Measurements from ENCODE around the gene USP13.
"Not testable (repeated sequence)": the region's sequence is repeated elsewhere in the genome, so short reads cannot be mapped to it uniquely, and the experiment has no call there.

USP13 gene

GRCh38 chr3:179775416-179776122 is 122.7 kb downstream of the USP13 start:
- no peak for DNase-seq (ENCODE audit: low read depth in 1 of 2, low spot score in 1 of 2)

- DNase-seq (ENCODE audit: low read depth in 1 of 2, low spot score in 1 of 2): not testable (repeated sequence)
These were observed 130.0 kb downstream of the USP13 start for GRCh38 chr3:179782841-179783240.

- no peak for DNase-seq (ENCODE audit: low read depth in 1 of 2, low spot score in 1 of 2)
These were observed 136.2 kb downstream of the USP13 start for GRCh38 chr3:179788996-179789395.

- DNase-seq (ENCODE audit: low read depth in 1 of 2, low spot score in 1 of 2): no peak
These were observed 139.0 kb downstream of the USP13 start for GRCh38 chr3:179791793-179792192.

- DNase-seq (ENCODE audit: low read depth in 1 of 2, low spot score in 1 of 2): no peak
These were observed 141.5 kb downstream of the USP13 start for GRCh38 chr3:179794355-179794754.

GRCh38 chr3:179796421-179796820 is 143.6 kb downstream of the USP13 start:
- DNase-seq (ENCODE audit: low read depth in 1 of 2, low spot score in 1 of 2): no peak

GRCh38 chr3:179797192-179797591 is 144.4 kb downstream of the USP13 start:
- no peak for DNase-seq (ENCODE audit: low read depth in 1 of 2, low spot score in 1 of 2)

- DNase-seq (ENCODE audit: low read depth in 1 of 2, low spot score in 1 of 2): no peak
These were observed 148.4 kb downstream of the USP13 start for GRCh38 chr3:179801263-179801662.

GRCh38 chr3:179801856-179802255 is 149.0 kb downstream of the USP13 start:
- DNase-seq (ENCODE audit: low read depth in 1 of 2, low spot score in 1 of 2): no peak

- DNase-seq (ENCODE audit: low read depth in 1 of 2, low spot score in 1 of 2): no peak
These were observed 153.3 kb downstream of the USP13 start for GRCh38 chr3:179806177-179806576.

- DNase-seq (ENCODE audit: low read depth in 1 of 2, low spot score in 1 of 2): no peak
These were observed 154.7 kb downstream of the USP13 start for GRCh38 chr3:179807588-179807987.

GRCh38 chr3:179809639-179810038 is 156.8 kb downstream of the USP13 start:
- no peak for DNase-seq (ENCODE audit: low read depth in 1 of 2, low spot score in 1 of 2)

GRCh38 chr3:179811321-179812095 is 158.7 kb downstream of the USP13 start:
- no peak for DNase-seq (ENCODE audit: low read depth in 1 of 2, low spot score in 1 of 2)

GRCh38 chr3:179812096-179812382 is 159.2 kb downstream of the USP13 start:
- DNase-seq (ENCODE audit: low read depth in 1 of 2, low spot score in 1 of 2): no peak

- no peak for DNase-seq (ENCODE audit: low read depth in 1 of 2, low spot score in 1 of 2)
These were observed 166.5 kb downstream of the USP13 start for GRCh38 chr3:179819379-179819778.

GRCh38 chr3:179822296-179822695 is 169.5 kb downstream of the USP13 start:
- DNase-seq (ENCODE audit: low read depth in 1 of 2, low spot score in 1 of 2): no peak

- no peak for DNase-seq (ENCODE audit: low read depth in 1 of 2, low spot score in 1 of 2)
These were observed 172.8 kb downstream of the USP13 start for GRCh38 chr3:179825527-179826246.

GRCh38 chr3:179826247-179826637 is 173.4 kb downstream of the USP13 start:
- DNase-seq (ENCODE audit: low read depth in 1 of 2, low spot score in 1 of 2): no peak

- no peak for DNase-seq (ENCODE audit: low read depth in 1 of 2, low spot score in 1 of 2)
These were observed 175.9 kb downstream of the USP13 start for GRCh38 chr3:179828738-179829137.

- no peak for DNase-seq (ENCODE audit: low read depth in 1 of 2, low spot score in 1 of 2)
These were observed 176.6 kb downstream of the USP13 start for GRCh38 chr3:179829401-179829800.

GRCh38 chr3:179832333-179832854 is 179.6 kb downstream of the USP13 start:
- no peak for DNase-seq (ENCODE audit: low read depth in 1 of 2, low spot score in 1 of 2)

GRCh38 chr3:179833294-179833693 is 180.5 kb downstream of the USP13 start:
- DNase-seq (ENCODE audit: low read depth in 1 of 2, low spot score in 1 of 2): no peak

Data from activated CD4-positive, alpha-beta T cell treated with anti-CD3 and anti-CD28 coated beads, Interleukin-2, amount 50 U/mL, for 24 hours (primary cell).